ENCODE data around the gene TBCD. TPM values are rescaled to one million over a fixed set of nuclear protein-coding genes. Genes with fewer than 3 reads are reported as not detected.

TBCD gene
- total RNA-seq, 2 donors from 2014 or later: 55.0 to 55.5 TPM

DNA sequence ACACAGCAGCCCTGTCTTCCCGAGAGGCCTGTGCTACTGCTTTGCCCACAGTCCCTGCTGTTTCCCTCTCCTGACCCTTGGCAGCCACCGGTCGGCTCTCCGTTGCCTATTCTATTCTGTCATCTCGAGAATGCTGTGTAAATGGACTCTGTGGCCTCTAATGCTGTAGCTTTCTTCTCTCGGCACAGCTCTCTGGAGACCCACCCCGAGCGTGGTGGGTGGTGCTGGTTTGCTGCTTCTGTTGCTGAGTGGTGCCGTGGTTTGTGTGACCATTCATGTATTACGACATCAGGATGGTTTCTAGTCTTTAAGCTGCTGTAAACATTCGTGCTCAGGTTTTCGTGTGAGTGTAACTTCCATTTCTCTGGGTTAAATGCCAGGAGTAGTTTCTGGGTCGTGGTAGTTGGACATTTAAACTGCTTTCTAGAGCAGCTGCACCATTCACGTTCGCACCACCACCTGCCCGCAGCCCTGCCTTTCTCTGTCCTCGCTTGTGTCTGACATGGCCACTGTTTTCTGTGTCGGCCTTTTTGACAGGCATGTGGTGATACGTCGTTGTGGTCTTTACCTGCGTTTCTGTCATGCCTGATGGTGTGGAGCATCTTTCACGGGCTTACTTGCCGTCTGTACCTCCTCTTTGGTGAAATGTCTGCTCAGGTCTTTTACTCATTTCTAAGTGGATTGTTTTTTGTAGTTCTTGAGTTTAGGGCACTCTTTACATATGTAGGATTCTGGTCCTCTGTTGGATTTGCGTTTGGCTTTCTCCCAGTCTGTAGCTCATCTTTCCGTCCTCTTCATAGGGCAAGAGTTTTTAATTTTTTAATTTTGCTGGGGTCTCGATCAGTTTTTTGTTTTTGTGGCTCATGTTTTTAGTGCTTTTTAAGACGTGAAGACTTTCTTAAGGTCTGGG, 135.6 kb downstream of the TBCD start:
- Histone ChIP-seq H3K36me3 (no peaks in the 10 kb centered on the region), H3K4me3 (no peak overlapping the region), H3K9me3 (no peaks in the 10 kb centered on the region), H3K4me1 (ENCODE audit: control insufficient read depth in 1 of 2, low read depth in 2 of 2) (peaks cover 0 to 9% of the 10 kb centered on the region in 2 donors), H3K27me3 (replicated peaks; ENCODE audit: insufficient read depth) (no peaks in the 10 kb centered on the region), H3K27ac (no peak overlapping the region)
- no peak for ATAC-seq (ENCODE audit: insufficient number of reproducible peaks, low FRiP score, low read depth)
- TF ChIP-seq, protein P1, sequence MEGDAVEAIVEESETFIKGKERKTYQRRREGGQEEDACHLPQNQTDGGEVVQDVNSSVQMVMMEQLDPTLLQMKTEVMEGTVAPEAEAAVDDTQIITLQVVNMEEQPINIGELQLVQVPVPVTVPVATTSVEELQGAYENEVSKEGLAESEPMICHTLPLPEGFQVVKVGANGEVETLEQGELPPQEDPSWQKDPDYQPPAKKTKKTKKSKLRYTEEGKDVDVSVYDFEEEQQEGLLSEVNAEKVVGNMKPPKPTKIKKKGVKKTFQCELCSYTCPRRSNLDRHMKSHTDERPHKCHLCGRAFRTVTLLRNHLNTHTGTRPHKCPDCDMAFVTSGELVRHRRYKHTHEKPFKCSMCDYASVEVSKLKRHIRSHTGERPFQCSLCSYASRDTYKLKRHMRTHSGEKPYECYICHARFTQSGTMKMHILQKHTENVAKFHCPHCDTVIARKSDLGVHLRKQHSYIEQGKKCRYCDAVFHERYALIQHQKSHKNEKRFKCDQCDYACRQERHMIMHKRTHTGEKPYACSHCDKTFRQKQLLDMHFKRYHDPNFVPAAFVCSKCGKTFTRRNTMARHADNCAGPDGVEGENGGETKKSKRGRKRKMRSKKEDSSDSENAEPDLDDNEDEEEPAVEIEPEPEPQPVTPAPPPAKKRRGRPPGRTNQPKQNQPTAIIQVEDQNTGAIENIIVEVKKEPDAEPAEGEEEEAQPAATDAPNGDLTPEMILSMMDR (IDR thresholded peaks at IDR 0.05): no peak
- DNase-seq (ENCODE audit: low spot score): no peak

DNA sequence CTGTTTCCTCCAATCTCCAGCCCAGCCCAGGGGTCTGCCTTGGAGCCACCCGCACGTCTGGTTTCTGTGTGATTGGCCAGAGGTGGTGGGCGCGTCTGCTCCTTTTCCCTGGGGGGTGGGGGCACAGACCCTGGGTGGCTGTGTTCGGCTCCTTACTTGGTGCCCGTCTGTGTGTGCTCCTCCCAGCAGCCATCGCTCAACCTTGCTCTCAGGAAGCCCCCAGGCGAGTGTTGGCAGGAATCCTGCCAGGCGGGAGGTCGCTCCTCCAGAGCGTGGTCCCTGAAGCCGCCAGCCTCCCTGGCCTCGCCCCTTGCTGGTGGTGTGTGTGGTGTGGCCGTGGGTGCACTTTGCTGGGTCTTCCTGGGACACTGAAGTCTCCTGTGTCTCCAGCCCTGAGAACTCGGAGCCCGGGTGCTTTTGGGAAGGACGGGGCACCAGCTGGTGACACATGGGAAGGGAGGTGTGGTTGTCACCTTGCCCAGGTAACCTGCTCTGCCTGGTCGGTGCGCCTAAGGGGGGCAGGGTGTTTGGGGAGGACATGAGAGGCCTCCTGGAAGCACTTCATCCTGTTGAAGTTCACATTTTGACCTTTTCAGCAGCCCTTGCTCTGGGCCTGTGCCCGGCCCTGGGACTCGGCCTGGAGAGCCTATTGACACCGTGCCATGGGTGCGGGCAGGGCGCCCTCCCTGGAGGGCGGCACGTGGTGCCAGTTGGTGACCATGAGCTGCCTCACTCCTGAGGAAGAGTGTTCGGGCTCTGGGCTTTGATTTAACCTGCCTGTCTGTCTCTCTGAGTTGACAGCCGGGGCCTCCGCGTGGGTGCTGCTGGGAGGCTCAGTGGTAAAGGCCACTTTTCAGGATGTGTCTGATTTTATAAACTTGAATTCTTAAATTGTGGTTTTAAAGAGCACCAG, 137.0 kb downstream of the TBCD start:
- ATAC-seq (ENCODE audit: insufficient number of reproducible peaks, low FRiP score, low read depth): no peak
- no peak for DNase-seq (ENCODE audit: low spot score)
- TF ChIP-seq, protein P1 (IDR thresholded peaks at IDR 0.05): no peak
- no peaks in the 10 kb centered on the region for H3K27me3 ChIP-seq (replicated peaks; ENCODE audit: insufficient read depth)
- no peak overlapping the region for H3K27ac ChIP-seq
- peaks cover 0 to 9% of the 10 kb centered on the region in 2 donors for H3K4me1 ChIP-seq (ENCODE audit: control insufficient read depth in 1 of 2, low read depth in 2 of 2)
- H3K36me3 ChIP-seq: no peaks in the 10 kb centered on the region
- no peak overlapping the region for H3K4me3 ChIP-seq
- H3K9me3 ChIP-seq: no peaks in the 10 kb centered on the region

DNA sequence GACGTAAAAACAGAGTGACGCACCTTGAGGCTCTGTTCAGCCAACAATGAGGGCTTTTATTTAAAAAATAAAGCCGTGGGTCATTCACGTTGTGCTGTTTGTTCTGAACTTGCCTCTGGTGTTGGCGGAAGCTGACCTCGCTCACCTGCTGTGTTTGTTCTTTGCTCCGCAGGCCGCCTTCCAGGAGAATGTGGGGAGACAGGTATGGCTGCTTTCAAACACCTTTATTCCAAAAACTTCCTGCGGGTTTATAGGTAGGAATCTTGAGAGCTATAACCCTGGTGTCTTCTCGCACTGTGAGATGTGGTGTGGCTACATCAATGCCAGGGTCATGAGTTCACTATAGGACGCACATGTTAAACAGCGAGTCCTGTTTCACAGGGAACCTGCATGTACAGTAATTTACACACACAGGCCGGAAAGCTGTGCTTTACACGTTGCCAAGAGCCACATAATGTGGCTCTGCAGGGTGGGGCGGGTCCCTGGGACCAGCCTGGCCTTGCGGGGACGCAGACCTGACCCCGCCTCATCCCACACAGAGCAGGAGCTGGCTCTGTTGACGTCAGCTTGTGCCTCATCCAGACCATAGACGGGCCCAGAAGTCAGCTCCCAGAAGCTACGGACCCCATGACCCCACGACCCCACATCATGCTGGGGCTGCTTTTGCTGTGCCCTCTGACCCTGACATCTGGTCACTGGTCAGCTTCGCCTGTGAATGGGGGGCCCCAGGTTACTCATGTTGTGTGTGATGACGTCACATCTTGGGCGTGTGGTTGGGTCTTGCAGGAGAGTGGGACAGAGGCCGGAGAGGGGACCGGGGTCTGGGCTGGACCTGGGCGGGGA, 137.9 kb downstream of the TBCD start:
- Histone ChIP-seq H3K27ac (no peak overlapping the region), H3K27me3 (replicated peaks; ENCODE audit: insufficient read depth) (no peaks in the 10 kb centered on the region), H3K36me3 (no peaks in the 10 kb centered on the region), H3K4me1 (ENCODE audit: control insufficient read depth in 1 of 2, low read depth in 2 of 2) (peaks cover 0 to 9% of the 10 kb centered on the region in 2 donors), H3K9me3 (no peaks in the 10 kb centered on the region), H3K4me3 (no peak overlapping the region)
- DNase-seq (ENCODE audit: low spot score) (no peak), ATAC-seq (ENCODE audit: insufficient number of reproducible peaks, low FRiP score, low read depth) (no peak)
- TF ChIP-seq, protein P1 (IDR thresholded peaks at IDR 0.05): no peak

DNA sequence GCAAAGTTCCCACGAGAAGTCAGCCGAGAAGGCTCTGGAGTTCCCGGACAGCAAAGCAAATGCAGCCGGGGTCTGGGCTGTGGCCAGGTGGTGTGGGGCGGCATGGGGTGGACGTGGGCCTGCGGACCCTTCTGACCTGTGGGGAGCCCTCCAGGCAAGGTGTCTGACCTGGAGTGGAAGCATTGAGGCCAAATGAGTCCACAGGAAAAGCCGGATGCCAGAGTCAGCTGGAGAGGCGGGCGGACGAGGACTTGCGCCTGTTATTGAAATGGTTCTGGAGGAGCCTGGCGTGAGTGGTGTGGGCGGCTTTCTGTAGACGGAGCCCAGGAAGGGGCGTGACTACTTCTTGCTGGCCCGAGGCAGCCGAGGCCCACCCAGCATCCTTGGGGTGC, 138.5 kb downstream of the TBCD start:
- ATAC-seq (ENCODE audit: insufficient number of reproducible peaks, low FRiP score, low read depth): no peak

More for the DNA sequence above, 138.5 kb downstream of the TBCD start:
- Histone ChIP-seq H3K4me3 (no peak overlapping the region), H3K4me1 (ENCODE audit: control insufficient read depth in 1 of 2, low read depth in 2 of 2) (peaks cover 0 to 9% of the 10 kb centered on the region in 2 donors), H3K9me3 (no peaks in the 10 kb centered on the region), H3K27ac (no peak overlapping the region), H3K27me3 (replicated peaks; ENCODE audit: insufficient read depth) (no peaks in the 10 kb centered on the region), H3K36me3 (no peaks in the 10 kb centered on the region)
- TF ChIP-seq, protein P1 (IDR thresholded peaks at IDR 0.05): no peak
- no peak for DNase-seq (ENCODE audit: low spot score)
